Epidermal melanocyte (primary cell): ENCODE measurements around the gene TMEM132A.
"Not testable (repeated sequence)": the region's sequence is repeated elsewhere in the genome, so short reads cannot be mapped to it uniquely, and the experiment has no call there.

Experiments used
- DNase-seq: peaks from one replicate; pipeline ENCODE4 v3.0.0; 2011; ENCODE audit warnings: low spot score; ENCODE audit not compliant: insufficient read length

TMEM132A gene

GRCh38 chr11:60905047-60905446 is 19.2 kb upstream of the TMEM132A start:
- DNase-seq = no peak

DNA sequence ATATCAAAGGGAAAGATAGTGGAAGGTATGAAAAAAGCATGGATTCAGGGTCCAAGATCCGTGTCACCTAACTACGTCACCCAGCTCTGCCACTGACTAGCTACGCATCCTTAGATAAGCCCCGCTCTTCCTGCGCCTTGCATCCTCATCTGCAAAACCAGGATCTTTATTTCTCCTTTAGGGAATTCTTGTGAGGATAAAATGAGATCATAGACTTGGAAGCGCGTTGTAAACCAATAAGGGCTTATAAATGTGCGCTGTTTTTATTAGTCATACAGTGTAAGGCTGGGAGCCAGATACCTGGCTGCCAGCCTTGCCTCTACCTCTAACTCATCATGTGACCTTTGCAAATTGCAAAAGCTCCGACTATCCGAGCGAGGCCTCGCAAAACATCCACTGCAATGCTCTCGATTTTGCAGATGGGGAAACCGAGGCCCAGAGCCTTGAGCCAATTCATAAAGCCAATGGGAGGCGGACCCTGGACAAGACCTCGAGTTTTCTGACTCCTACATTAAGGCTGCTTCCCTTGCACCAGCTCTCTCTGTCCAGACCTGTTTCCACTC is 18.6 kb upstream of the TMEM132A start:
- no peak for DNase-seq

GRCh38 chr11:60906132-60906972 is 17.9 kb upstream of the TMEM132A start, which contains the start of gene PRPF19:
PRPF19 (minus strand) TSS chr11:60906585; CDS start chr11:60906382, 203 bp downstream.
- DNase-seq = peak; percentile 95

DNA sequence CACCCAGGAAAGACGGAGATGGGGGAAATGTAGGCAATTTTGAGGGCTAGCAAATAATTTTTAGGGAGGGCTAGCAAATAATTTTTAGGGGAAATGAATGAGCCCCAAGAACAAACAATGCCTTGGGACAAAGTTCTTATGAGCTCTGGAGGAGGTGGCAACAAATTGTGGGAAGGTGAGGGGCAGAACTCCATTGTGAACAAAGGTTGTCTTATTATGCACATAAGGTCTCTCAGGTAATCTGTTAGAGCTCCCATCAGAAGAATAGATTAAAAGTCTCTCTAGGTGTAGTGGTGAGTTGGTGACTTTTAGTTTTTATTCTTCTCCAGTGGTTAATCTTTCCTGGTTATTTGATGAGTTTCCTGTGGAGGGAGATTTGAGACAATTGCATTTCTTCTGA is 15.5 kb upstream of the TMEM132A start:
- DNase-seq = no peak

- not testable (repeated sequence) for DNase-seq
Observed at GRCh38 chr11:60909680-60910280, 14.5 kb upstream of the TMEM132A start.

DNA sequence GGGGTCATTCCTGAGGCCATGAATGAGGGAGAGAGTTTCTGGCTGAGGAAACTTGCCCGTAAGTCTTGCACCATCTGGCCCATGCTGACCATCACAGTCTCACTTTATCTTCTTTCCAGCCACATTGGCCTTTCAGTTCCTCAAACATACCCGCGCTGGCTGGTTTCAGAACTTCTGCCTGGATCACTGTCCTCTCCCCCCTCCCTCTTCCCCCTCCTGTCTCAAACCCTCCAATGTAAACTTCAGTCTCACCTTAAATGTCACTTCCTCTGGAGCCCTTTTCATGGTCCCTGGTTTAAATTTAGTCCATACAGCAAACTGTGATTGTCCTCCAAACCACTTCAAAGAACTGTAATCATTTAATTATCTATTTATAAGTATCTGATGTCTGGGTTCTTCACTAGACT is 14.0 kb upstream of the TMEM132A start:
- no peak for DNase-seq

DNA sequence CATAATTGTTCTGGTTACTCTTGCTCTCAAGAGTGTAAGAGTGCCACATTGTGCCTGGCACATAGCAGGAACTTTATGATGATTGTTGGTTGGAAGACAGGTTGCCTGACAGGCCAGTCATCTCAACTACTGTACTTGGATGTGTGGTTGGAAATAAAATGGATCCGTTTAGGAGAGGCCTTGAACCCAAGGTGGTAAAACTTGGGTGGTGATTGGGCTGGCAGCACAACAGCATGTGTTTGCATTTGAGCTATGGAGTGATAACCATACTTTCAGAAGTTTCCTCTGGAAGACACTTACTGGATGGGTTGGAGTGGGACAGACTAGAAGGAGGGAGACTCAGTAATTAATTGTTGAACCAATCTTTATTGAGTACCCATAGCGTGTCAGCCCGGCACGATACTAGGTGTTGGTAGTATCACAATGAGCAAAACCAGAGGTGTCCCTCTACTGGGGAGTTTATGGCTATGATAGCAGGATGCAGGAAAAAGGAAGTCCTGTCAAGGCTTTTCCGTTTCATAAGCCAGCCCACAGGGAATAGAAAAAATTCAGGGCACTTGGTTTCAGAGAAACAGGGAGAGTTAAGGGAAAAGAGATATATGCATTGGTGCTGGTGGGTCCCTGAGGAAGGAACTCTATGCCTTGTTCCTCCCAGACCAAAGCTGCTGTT is 13.4 kb upstream of the TMEM132A start:
- DNase-seq = no peak

DNA sequence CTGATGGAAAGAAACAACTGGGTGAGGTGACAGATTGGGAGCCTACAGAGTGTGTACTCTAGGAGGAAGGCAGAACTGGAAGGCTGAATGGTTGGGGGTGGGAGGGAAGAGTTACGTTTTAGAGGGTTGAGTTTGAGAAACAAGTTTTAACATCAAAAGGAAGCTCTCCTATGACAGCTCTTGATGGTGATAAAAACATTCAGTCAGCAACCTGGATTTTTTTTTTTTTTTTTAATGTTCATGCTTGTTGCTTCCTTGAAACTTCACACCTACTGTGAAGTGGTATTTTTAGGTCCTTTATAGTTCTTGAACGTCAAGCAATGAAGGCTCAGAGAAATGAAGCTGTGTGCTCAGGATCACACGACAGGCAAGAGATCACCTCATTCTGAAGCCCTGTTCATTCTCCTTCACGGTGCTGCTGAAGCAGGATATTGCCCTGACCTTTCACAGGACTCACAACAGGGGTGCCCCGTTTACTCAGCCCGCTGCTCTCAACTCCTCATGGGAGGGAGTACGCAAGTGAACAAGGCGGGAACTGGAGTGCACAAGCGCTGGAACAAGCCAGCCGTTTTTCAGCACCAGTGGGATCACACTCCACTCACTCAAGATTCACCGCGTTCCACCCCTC is 11.9 kb upstream of the TMEM132A start:
- DNase-seq = no peak

- no peak for DNase-seq
Observed at GRCh38 chr11:60912851-60913528, 11.3 kb upstream of the TMEM132A start.

GRCh38 chr11:60913793-60914632 is 10.2 kb upstream of the TMEM132A start, which contains the start of gene TMEM109:
TMEM109 (plus strand) TSS chr11:60914158; CDS start chr11:60919694, 5,536 bp downstream.
- peak; percentile 98 for DNase-seq

DNA sequence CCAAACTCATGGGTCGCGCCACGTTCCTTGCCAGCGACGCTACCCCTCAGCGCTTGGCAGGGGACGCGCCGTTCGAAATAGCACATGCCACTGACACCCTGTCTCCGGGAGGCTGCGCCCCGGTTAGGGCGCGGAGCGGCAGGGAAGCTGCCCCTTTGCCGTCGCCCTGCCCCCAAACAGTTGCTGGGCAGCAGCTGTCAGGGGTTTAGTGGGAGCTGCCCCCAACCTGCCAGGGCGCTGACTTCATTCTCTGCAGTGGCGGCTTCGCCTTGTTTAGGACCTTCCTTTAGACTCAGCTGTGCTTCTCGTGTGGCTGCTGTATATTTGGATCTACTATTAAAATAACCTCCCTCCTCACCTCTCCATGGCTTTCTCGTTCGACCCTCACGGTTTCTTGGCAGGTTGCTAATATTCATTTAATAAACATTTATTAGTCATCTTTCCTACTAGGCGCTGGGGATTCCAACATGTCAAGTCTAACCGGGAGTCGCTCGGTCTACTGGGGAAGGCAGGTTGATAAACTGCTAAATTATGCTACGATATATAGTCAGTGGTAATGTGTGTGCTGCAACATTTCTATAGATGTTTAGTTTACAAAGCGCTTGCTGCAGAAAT is 9.5 kb upstream of the TMEM132A start:
- no peak for DNase-seq

- peak; percentile 28 for DNase-seq
Observed at GRCh38 chr11:60915248-60915914, 8.9 kb upstream of the TMEM132A start.

GRCh38 chr11:60916669-60917206 is 7.5 kb upstream of the TMEM132A start:
- no peak for DNase-seq

DNA sequence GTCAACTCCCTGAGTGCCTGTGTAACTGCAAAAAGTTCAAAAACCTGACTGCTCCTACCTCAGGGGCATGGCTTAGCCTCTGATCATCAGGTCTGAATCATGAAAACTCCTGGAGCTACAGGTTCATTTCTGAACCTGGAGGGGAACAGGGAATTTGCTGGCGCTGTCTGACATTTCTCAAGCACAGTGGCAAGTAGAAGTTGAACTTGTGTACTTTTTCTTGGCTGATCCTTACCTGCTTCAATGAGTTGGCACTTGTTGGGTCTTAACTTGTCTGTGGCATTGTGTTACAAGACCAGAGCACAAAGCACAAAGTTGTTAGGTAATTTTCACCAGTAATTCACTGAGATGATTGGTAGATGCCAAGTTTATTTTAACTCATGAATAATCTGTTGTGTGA is 7.0 kb upstream of the TMEM132A start:
- DNase-seq = no peak

- no peak for DNase-seq
Observed at GRCh38 chr11:60918251-60918938, 5.9 kb upstream of the TMEM132A start.

- DNase-seq = no peak
Observed at GRCh38 chr11:60918939-60919265, 5.4 kb upstream of the TMEM132A start.

GRCh38 chr11:60919320-60919719 is 4.9 kb upstream of the TMEM132A start:
- no peak for DNase-seq

DNA sequence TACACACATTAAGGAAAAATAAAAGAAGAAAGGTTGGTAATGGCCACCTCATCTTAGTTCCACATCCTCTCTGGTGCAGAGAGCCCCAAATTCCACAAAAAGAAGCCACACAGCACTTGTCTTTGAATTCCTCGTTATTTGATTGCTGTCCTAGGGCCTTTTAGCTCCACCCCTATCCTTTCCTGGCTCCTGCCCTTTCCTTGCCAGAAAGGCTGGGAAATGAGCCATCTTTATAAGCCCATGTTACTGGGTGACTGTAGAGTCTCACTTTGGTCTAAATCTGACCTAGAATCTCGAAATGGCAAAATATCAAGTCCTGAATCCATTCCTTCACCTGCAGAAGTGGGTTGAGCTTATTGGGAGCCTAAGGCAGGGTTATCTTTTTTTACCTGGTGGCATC is 4.3 kb upstream of the TMEM132A start:
- DNase-seq = no peak
